HepG2 (cell line): ENCODE measurements around the gene BABAM1. TPM values are rescaled to one million over a fixed set of nuclear protein-coding genes. Genes with fewer than 3 reads are reported as not detected.

Experiments used
- BHLHE40 ChIP-seq: IDR thresholded peaks from 2 replicates; pipeline ENCODE4 v1.6.1; 2011; ENCODE audit warnings: low read length, improper control_type of control experiment
- KDM4B ChIP-seq: sonication (generic); formaldehyde crosslinking; IDR thresholded peaks from 2 replicates; pipeline ENCODE4 v1.4.0; 2020; ENCODE audit warnings: missing genetic modification reagents
- MATR3 ChIP-seq: sonication (generic); formaldehyde crosslinking; IDR thresholded peaks from 2 replicates; pipeline ENCODE4 v1.4.0; 2020; ENCODE audit warnings: missing genetic modification reagents
- NONO ChIP-seq, 2 experiments: fragments of 450-650 bp in 1 of 2; sonication (generic) in 1 of 2; formaldehyde crosslinking in 1 of 2; IDR thresholded peaks in 1 of 2; conservative IDR thresholded peaks in 1 of 2; 2 replicates each; pipeline versions ENCODE4 v1.6.1 to v1.8.0; 2017 to 2022; ENCODE audit warnings: mild to moderate bottlenecking in 1 of 2, missing genetic modification reagents in 1 of 2, moderate library complexity in 1 of 2
- NR3C1 ChIP-seq: sonication (generic); formaldehyde crosslinking; IDR thresholded peaks from 2 replicates; pipeline ENCODE4 v1.4.0; 2020; ENCODE audit warnings: missing genetic modification reagents
- PHF21A ChIP-seq: sonication (generic); formaldehyde crosslinking; IDR thresholded peaks from 2 replicates; pipeline ENCODE4 v1.5.0; 2020; ENCODE audit warnings: mild to moderate bottlenecking, missing genetic modification reagents
- RARA ChIP-seq: IDR thresholded peaks from 2 replicates; pipeline ENCODE4 v1.6.1; 2016; ENCODE audit warnings: missing genetic modification reagents, missing compliant biosample characterization
- SALL1 ChIP-seq: sonication (generic); formaldehyde crosslinking; IDR thresholded peaks from 2 replicates; pipeline ENCODE4 v1.8.0; 2022; ENCODE audit warnings: mild to moderate bottlenecking, missing genetic modification reagents
- SAP130 ChIP-seq: IDR thresholded peaks from 2 replicates; pipeline ENCODE4 v1.6.1; 2016; ENCODE audit warnings: low read depth
- TEAD3 ChIP-seq: optimal IDR thresholded peaks from 2 replicates; pipeline ENCODE3; 2016; ENCODE audit warnings: borderline replicate concordance
- ZNF496 ChIP-seq: sonication (generic); formaldehyde crosslinking; IDR thresholded peaks from 2 replicates; pipeline ENCODE4 v1.8.1; 2023; ENCODE audit warnings: mild to moderate bottlenecking, moderate library complexity, missing genetic modification reagents; ENCODE audit not compliant: insufficient replicate concordance
- ZNF567 ChIP-seq: sonication (generic); formaldehyde crosslinking; IDR thresholded peaks from 2 replicates; pipeline ENCODE4 v1.8.1; 2023; ENCODE audit warnings: mild to moderate bottlenecking, missing genetic modification reagents, borderline replicate concordance
- ZSCAN25 ChIP-seq: sonication (generic); formaldehyde crosslinking; IDR thresholded peaks from 2 replicates; pipeline ENCODE4 v1.8.0; 2022; ENCODE audit warnings: mild to moderate bottlenecking, missing genetic modification reagents
- polyA plus RNA-seq, 8 experiments: library from polyadenylated mRNA; depleted of rRNA in 3 of 8; stranded (reverse) in 7 of 8; unstranded in 1 of 8; fragments of >200 nt; fragmentation: Illumina TruSeq in 4 of 8; extraction: Trizol in 4 of 8; gene quantifications; 2 replicates each; pipeline versions ENCODE4 v1.2.1 to v1.2.3, GENCODE V29; 2011 to 2016; ENCODE audit warnings: low read depth in 4 of 8, missing spikeins in 1 of 8, mixed read lengths in 1 of 8; ENCODE audit not compliant: insufficient read depth in 1 of 8
- total RNA-seq, 5 experiments: library from RNA; depleted of rRNA; stranded (reverse); fragments of >200 nt; fragmentation: Illumina TruSeq; extraction: Trizol; gene quantifications; 2 replicates each; pipeline ENCODE4 v1.2.3, GENCODE V29; 2016; ENCODE audit warnings: low read depth in 1 of 5
- TF ChIP-seq, protein P1 (sequence below): sonication (generic); formaldehyde crosslinking; IDR thresholded peaks from 2 replicates; pipeline ENCODE4 v1.8.0; 2022; ENCODE audit warnings: low read depth, missing genetic modification reagents
- TF ChIP-seq, protein P2 (sequence below): sonication (generic); formaldehyde crosslinking; IDR thresholded peaks from 2 replicates; pipeline ENCODE4 v1.4.0; 2020; ENCODE audit warnings: mild to moderate bottlenecking, missing genetic modification reagents

Gene BABAM1
- total and polyA plus RNA-seq, 2 of the 13 experiments (the other 11 are each of a cell fraction or from before 2014, with no cell fraction given) = 70.0 to 82.0 TPM

DNA sequence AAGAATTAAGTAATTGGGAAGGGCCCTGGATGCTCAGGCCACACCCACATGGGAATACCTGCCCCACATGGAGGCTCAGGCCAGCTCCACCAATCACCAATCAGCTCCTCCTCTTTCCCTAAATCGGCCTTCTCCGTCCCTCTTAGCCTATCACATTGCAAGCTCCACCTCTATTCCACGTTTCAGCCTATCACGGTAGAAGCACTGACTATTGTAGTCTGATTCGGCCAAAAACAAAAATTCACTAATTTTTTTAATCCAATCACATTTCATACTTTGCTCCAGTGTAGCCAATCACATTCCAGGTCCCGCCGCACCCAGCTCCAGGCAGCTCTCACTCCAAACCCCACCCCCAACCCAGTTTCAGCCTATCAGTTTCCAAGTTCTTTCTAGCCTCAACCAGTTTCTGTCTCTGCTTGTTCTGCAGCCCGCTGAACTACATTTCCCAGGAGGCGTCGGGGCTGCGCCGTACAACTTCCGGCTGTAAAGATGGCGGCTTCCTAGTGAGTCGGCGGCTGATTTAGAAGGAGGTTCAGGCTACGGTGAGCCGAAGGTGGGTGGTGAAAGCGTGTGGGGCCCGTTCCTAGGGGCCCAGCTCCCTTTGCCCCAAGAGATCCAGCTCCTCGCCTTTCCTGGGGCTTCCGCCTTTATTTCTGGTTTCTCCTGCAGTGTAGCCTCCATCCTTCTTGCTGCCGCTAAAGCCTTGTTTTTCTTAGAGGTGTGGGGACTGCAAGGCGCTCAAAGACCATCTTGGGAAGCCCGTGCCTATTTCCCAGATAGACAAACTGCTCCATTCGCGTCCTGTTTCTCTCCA lies at the start of gene BABAM1 (continued):
- TF ChIP-seq, protein P1, sequence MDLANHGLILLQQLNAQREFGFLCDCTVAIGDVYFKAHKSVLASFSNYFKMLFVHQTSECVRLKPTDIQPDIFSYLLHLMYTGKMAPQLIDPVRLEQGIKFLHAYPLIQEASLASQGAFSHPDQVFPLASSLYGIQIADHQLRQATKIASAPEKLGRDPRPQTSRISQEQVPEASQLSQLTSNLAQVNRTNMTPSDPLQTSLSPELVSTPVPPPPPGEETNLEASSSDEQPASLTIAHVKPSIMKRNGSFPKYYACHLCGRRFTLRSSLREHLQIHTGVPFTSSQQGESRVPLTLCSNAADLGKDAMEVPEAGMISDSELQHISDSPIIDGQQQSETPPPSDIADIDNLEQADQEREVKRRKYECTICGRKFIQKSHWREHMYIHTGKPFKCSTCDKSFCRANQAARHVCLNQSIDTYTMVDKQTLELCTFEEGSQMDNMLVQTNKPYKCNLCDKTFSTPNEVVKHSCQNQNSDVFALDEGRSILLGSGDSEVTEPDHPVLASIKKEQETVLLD (CRISPR knock-in tag) = no peak
- TF ChIP-seq SAP130 (CRISPR knock-in tag) (peak; percentile 84), NR3C1 (CRISPR knock-in tag) (no peak), MATR3 (CRISPR knock-in tag) (no peak), RARA (CRISPR knock-in tag) (no peak), ZNF496 (CRISPR knock-in tag) (no peak), SALL1 (CRISPR knock-in tag) (peak; percentile 41), BHLHE40 (no peak), TEAD3 (CRISPR knock-in tag) (peak; percentile 73), ZNF567 (CRISPR knock-in tag) (no peak), ZSCAN25 (CRISPR knock-in tag) (0 out of 2 replicates have a peak, but pooled peaks have one; percentile 18), NONO (IDR thresholded peaks at IDR 0.05) (no peak), NONO (CRISPR knock-in tag; conservative IDR thresholded peaks at IDR 0.05) (peak; percentile 58; the same call in 1 of the 2 replicates), KDM4B (CRISPR knock-in tag) (no peak), PHF21A (CRISPR knock-in tag) (peak; percentile 82)
- TF ChIP-seq, protein P2, sequence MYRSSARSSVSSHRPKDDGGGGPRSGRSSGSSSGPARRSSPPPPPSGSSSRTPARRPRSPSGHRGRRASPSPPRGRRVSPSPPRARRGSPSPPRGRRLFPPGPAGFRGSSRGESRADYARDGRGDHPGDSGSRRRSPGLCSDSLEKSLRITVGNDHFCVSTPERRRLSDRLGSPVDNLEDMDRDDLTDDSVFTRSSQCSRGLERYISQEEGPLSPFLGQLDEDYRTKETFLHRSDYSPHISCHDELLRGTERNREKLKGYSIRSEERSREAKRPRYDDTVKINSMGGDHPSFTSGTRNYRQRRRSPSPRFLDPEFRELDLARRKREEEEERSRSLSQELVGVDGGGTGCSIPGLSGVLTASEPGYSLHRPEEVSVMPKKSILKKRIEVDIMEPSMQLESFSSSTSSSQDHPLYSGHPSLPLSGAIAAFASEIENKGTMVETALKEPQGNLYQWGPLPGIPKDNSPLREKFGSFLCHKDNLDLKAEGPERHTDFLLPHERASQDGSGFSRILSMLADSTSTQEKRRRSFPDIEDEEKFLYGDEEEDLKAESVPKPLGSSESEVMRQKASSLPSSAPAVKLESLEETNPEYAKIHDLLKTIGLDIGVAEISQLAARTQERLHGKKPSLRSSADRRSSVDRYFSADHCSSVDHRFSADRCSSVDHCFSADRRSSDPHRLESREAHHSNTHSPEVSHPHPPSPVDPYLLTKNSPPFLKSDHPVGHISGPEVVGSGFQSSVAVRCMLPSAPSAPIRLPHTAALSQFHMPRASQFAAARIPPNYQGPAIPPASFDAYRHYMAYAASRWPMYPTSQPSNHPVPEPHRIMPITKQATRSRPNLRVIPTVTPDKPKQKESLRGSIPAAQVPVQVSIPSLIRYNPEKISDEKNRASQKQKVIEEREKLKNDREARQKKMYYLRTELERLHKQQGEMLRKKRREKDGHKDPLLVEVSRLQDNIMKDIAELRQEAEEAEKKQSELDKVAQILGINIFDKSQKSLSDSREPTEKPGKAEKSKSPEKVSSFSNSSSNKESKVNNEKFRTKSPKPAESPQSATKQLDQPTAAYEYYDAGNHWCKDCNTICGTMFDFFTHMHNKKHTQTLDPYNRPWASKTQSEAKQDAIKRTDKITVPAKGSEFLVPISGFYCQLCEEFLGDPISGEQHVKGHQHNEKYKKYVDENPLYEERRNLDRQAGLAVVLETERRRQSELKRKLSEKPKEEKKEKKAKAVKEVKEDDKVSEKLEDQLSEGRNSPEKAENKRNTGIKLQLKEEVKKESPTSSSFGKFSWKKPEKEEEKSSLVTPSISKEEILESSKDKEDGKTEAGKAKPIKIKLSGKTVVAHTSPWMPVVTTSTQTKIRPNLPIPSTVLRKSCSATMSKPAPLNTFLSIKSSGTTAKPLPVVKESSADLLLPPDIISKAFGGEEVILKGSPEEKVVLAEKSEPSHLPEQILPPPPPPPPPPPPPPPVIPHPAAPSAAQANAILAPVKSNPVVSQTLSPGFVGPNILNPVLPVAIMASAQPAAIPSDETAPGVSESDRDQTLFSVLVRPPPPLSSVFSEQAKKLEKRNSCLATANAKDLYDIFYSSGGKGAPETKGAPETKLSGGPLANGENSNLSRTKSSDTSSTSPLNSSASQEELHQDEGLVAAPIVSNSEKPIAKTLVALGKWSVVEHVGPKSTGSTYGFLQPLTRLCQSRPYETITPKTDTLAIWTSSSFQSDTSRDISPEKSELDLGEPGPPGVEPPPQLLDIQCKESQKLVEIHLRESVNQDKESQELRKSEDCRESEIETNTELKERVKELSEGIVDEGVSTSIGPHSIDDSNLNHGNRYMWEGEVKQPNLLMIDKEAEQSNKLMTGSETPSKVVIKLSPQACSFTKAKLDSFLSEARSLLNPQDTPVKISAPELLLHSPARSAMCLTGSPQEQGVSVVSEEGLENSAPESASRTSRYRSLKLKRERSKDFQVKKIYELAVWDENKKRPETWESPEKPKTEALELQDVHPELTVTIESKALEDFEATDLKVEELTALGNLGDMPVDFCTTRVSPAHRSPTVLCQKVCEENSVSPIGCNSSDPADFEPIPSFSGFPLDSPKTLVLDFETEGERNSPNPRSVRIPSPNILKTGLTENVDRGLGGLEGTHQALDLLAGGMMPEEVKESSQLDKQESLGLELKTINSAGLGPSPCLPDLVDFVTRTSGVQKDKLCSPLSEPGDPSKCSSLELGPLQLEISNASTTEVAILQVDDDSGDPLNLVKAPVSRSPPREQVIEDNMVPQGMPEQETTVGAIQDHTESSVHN (CRISPR knock-in tag) = no peak
